ENCODE measurements around the gene ERCC4. TPM values are rescaled to one million over a fixed set of nuclear protein-coding genes. Genes with fewer than 3 reads are reported as not detected.

The ERCC4 gene
- total RNA-seq, 1 donor from 2014 or later = 7.3 TPM

Other genes starting within 250 kb of the ERCC4 start
- gene MRTFB, start 151.2 kb downstream of the ERCC4 start, total RNA-seq = 26.2 TPM

Data from left ventricle myocardium superior (tissue), 1 donor.